HG03354 (cell line): ENCODE data around the gene SMYD3.

Experiments
- ATAC-seq: cut with Tn5 transposase; IDR thresholded peaks from one replicate; pipeline ENCODE4 v1.9.1; 2021; ENCODE audit warnings: mild to moderate bottlenecking; ENCODE audit not compliant: unreplicated experiment, poor library complexity, severe bottlenecking

SMYD3 gene

DNA sequence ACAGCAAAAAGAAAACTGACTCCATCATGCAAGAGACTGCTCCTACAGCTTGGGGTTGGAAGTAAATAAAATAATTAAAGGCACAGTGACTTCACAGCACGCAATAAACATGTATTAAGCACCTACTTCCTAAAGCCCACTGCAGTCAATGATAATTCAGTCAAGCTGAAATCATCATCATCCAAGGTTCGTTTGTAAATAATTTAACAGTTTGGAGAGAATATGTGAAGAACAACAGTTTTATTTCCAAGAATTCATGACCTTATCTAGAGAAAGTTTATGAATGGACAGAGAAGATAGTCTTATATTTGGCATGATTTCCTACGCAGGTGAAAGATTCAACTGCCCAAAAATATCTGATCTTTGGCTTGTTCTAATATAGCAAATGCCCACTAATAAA, 86.8 kb downstream of the SMYD3 start:
- no peak for ATAC-seq

DNA sequence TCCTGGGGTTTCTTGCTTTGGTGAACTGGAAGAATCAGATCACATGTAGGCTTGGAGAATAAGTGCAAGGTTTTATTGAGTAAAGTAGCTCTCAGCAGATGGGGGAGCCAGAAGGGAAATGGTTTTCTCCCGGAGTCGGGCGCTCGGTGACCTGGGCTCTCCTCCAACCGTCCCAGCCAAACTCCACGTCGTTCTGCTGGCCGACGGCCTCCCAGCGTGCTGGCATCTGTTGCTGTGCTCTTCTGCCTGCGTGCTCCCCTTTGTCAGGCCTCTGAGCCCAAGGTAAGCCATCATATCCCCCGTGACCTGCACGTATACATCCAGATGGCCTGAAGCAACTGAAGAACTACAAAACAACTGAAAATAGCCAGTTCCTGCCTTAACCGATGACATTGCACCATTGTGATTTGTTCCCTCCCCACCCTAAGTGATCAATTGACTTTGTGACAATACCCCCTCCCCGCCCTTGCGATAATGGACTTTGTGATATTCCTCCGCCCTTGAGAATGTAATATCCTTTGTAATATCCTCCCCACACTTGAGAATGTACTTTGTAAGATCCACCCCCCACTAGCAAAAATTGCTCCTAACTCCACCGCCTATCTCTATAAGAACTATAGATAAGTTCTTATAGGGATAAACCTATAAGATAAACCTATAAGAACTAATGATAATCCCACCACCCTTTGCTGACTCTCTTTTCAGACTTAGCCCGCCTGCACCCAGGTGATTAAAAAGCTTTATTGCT, 88.3 kb downstream of the SMYD3 start:
- ATAC-seq = no peak

DNA sequence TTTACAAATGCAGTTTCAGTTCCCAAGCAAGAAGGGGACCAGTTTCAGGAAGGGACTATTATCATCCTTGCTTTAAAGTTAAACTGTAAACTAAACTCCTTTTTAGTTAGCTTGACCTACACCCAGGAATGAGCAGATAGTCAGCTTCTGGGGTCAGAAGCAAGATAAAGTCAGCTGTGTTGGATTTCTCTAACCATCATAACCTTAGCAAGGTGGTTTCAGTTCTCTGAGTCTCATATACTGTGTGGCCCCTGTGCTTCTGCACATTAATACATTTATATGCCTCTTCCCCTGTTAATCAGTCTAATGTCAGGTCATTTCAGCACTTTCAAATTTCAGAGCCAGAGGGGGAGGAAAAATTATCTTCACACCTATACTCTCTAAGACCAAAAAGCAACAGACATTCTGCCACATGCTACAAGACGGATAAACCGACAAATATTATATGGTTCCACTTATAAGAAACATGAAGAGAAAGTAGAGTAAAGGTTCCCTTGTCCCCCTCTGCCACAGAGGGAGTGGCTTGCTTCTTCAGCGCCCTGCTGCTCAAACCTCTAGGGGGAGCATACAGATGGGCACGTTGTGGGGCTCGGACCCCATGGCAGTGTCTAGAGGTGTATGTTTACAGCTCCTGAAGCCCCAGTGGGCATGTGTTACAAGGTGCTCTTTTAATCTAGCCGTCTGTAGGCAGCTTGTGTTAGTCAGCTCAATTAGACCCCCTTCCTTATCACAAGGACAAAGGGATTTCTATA, 89.1 kb downstream of the SMYD3 start:
- peak; percentile 70 for ATAC-seq

DNA sequence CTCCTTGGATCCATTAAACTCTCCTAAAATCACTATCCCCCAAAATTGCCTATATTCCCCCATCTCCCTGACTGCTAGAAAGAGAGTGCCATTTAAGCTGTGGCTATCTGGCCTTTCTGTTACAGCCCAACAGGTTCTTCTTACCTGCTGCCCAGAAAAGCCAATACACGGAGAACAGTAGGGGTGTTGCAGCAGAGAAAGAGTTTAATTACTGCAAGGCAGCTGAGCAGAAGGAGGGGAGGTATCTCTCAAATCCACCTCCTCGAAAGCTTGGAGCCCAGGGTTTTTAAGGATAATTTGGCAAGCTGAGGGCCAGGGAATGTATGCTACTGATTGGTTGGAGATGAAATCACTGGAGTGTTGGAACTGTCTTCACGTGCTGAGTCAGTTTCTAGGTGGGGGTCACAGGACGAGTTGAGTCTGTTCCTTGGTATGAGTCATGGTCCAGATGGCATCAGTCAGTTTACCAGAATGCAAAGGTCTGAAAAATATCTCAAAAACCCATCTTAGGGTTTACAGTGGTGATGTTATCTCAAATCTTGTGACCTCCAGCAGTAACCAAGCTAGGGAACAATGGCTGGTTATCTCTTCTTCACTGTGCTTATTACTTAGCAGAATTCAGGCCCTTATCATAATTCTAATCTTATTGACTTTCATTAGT, 89.8 kb downstream of the SMYD3 start:
- peak; percentile 62 for ATAC-seq

DNA sequence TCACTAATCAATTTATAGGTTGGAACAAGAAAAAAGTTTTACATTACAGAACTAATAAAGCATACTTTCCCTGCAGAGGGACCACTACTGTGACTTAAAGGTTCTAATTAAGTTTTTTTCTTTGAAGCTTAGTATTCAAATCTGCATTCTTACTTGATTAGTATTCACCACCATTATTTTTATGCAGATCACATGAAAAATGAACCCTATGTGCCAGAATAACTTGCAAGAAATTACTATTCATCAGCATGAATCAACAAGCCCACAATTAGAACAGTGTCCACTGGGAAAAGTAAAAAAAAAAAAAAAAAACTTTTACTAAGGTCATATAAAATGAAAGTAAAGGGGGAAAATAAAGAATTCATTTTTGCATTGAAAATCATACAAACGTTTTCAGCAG, 90.8 kb downstream of the SMYD3 start:
- no peak for ATAC-seq

- ATAC-seq = no peak
These were observed 92.1 kb downstream of the SMYD3 start for GRCh38 chr1:246415028-246415427.

- no peak for ATAC-seq
These were observed 93.6 kb downstream of the SMYD3 start for GRCh38 chr1:246413430-246413829.

- ATAC-seq = no peak
These were observed 103.0 kb downstream of the SMYD3 start for GRCh38 chr1:246404078-246404477.

- no peak for ATAC-seq
These were observed 108.8 kb downstream of the SMYD3 start for GRCh38 chr1:246398126-246398813.

DNA sequence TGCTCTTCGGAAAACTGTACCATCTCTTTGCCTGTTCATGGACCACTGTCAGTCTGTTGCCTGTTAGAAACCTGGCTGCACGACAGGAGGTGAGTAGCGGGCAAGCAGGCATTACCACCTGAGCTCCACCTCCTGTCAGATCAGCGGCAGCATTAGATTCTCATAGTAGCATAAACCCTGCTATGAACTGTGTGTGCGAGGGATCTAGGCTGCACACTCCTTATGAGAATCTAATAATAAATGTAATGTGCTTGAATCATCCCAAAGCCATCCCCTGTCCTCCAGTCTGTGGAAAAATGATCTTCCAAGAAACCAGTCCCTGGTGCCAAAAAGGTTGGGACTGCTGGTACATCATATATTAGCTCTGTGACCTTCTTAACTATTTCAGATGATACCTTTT, 110.0 kb downstream of the SMYD3 start:
- ATAC-seq = no peak

GRCh38 chr1:246396322-246396721, 110.8 kb downstream of the SMYD3 start:
- ATAC-seq = no peak

- no peak for ATAC-seq
These were observed 113.0 kb downstream of the SMYD3 start for GRCh38 chr1:246394121-246394520.

DNA sequence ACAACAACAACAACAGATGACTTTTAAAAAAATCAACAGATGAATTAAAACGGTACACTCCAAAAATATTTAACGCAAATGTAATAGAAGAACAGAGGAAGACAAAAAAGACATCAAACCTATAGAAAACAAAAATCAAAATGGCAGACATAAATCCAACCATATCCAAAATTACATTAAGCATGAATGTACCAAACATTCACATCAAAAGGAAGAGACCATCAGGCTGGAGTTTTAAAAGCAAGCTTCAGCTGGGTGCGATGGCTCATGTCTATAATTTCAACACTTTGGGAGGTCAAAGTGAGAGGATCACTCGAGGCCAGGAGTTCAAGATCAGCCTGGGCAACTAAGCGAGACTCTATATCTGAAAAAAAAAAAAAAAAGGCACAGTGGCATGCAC, 116.2 kb downstream of the SMYD3 start:
- no peak for ATAC-seq

DNA sequence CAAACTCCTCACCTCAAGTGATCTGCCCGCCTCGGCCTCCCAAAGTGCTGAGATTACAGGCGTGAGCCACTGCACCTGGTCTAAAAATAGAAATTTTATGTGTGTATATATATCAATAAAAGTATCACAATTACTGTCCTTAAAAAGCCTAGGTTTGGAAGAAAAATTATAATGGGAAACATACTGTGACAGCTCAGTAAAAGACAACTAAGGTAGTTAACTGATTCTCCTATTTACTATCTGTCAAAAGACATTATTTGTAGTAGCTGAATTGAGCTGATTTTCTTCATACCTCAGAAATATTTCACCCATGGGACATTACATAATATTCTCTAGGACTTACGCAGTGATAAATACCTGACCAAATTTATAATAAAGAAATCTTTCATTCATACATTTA, 122.5 kb downstream of the SMYD3 start:
- ATAC-seq = no peak

DNA sequence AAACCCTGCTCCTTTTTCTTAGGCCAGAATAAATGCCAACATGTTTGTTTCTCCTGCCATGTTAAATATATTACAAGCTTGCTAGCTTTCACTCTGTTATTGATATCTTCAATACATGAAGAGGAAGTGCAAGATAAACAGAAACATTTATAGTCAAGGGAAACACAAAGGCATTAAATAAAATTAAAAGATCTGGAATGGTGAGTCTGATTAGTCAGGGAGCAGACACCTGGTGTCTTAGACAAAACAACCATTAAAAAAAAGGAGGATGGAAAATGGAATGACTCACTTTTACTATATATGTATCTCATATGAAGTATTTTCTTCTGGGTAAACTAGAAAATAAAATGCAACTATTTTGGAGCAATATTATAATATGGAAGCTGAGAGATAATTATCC, 123.3 kb downstream of the SMYD3 start:
- no peak for ATAC-seq

GRCh38 chr1:246383239-246383589, 123.9 kb downstream of the SMYD3 start:
- no peak for ATAC-seq

DNA sequence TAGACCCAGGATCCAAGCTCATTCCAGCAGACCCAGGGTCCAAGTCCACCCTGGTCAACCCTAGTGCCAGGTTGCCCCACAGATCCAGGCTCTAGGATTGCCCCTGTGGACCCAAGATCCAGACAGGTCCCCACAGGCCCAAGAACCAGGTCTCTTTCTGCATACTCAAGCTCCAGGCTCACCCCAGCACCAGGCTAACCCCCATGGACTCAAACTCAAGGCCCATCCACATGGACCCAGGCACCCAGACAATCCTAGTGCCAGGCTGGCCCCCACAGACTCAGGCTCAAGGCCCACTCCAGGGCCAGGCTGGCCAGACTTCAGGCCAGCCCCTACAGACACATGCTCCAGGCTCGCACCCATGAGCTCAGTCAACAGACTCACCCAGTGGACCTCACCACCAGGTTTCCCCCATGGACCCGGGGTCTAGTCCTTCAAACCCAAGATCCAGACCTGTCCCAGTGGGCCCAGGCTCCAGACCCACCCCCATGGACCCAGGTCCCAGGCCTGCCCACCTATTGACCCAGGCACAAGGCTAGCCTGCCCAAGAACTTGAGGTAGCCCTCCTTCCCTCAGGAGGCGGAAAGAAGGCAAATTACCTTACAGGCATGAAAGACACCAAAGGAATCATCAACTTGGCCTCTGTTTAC, 124.4 kb downstream of the SMYD3 start:
- ATAC-seq = no peak

DNA sequence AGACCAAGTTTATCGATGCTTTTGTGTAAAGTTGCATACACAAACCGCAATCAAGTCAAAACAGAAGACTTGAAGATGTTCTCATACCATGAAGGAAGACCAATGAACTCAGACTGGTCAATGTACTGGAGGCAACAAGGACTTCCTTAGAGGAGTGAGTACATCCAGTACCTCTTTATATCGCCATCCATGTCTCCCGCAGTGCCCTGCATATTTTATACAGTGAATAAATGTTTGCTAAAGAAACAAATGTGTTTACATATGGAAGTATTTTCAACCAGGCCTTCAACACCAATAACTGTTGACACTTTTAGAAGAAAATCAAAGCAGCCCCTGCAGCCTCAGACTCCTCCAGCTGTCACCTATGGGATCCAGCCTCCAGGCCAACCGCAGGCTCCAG, 125.6 kb downstream of the SMYD3 start:
- no peak for ATAC-seq

DNA sequence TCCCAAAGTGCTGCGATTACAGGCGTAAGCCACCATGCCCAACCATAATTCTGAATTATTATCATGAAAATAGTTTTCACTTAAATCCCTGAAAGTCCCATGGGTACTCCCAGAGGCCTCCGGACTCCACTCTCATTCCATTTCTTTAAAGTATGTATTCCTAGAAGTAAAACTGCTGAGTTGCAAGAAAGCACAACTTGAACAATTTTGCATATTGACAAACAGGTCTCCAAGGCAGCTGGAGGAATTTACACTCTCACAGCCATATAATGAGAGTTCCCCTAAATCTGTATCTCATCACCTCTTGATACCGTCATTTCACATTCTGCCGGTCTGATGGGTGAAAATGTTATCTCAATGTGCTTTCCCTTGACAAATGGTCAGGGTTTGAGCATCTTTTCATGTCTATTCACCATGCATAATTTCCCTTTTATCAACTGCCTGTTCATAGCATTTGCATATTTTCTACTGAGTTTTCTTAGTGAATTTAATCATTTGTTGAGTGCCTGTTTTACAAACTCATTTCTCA, 129.4 kb downstream of the SMYD3 start:
- ATAC-seq = no peak
